ENCODE measurements around the gene WDR48. TPM values are rescaled to one million over a fixed set of nuclear protein-coding genes. Genes with fewer than 3 reads are reported as not detected.
A peak's percentile ranks its signal among the peaks of the same experiment; 100 is the strongest.

The WDR48 gene
- total RNA-seq, 4 donors from 2014 or later: 28.4 to 84.4 (median 37.0) TPM

DNA sequence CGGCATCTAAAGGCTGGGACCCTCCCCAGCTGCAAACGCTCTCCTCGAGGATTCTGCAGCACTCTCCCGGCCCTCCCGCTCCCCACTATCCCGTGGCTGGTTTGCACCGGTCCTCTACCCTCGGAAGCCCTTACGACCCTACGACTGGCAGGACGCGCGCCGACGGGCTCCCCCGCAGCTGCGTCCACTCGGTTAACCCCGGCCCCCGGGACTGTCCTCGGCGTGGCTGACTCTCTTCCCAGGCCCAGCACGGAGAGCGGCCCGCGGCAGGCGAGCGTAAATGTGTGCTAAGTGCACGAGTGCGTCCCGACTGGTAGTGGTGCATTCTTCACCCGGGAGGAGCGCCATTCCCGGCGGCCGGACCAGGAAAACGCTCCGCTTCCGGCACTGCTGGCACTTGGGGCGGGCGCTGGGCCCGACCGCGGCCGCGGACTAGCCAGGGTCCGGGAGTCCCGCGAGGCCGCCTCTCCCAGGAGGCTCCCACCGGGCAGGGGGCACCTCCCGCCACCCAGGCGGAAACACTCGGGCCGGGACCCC is 55.1 kb downstream of the WDR48 start:
- DNase-seq: peak; percentile 45 to 58
- Histone ChIP-seq H3K4me3 (peak overlapping the region; percentile 63 to 79), H3K4me1 (peaks cover 0 to 5% of the 10 kb centered on the region in 2 donors), H3K27me3 (no peaks in the 10 kb centered on the region), H3K9me3 (no peaks in the 10 kb centered on the region), H3K27ac (peak overlapping the region; percentile 82 to 92), H3K36me3 (no peaks in the 10 kb centered on the region)
- intact Hi-C loops (cut with DNase I; ENCODE audit: low total_unique reads): no loop called here
- no peak for TF ChIP-seq POLR2A (IDR thresholded peaks at IDR 0.05)
- TF ChIP-seq, protein P1, sequence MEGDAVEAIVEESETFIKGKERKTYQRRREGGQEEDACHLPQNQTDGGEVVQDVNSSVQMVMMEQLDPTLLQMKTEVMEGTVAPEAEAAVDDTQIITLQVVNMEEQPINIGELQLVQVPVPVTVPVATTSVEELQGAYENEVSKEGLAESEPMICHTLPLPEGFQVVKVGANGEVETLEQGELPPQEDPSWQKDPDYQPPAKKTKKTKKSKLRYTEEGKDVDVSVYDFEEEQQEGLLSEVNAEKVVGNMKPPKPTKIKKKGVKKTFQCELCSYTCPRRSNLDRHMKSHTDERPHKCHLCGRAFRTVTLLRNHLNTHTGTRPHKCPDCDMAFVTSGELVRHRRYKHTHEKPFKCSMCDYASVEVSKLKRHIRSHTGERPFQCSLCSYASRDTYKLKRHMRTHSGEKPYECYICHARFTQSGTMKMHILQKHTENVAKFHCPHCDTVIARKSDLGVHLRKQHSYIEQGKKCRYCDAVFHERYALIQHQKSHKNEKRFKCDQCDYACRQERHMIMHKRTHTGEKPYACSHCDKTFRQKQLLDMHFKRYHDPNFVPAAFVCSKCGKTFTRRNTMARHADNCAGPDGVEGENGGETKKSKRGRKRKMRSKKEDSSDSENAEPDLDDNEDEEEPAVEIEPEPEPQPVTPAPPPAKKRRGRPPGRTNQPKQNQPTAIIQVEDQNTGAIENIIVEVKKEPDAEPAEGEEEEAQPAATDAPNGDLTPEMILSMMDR (IDR thresholded peaks at IDR 0.05): no peak

DNA sequence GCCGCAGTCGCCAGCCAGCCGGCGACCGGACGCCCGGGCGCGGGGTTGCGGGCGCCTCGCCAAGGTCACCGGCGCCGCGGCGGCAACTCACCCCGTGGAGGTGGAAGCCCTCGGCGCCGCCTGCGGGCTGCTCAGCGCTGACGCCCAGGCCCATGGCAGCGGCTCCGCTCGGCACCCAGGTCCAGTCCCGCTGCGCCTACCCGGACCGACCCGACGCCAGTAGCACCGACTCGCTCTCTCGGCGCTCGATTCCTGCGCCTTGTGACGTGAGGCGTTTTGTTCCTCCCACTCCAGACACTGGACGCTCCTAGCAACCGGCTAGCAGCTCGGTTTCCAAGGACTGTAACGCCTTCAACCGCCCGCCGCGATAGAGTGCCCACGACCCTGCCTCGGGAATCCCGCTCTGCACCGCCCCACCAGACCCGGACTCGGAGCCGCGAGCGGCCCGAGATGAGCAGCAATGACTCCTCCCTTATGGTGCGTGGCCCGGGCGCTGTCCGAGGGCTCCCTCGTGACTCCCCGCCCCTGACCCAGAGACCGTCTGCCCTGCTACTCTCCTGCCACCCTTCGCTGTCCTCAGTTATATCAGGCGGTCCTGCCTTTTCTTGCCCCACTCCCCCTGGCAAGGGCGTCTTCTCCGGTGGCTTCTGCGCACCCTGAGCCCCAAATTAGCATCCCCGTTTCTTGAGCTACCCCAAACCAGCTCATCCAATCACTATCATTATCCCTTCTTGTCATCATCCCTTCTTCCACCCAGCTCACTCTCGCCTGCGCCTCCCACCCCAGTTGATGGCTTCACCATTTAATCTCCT is 55.8 kb downstream of the WDR48 start, which contains the start of the genes GORASP1 and TTC21A:
Gene GORASP1, minus strand, starts transcription at position 240 of the 812 bp plus-strand sequence. Its CDS starts 86 bp downstream, at position 154.
Gene TTC21A, plus strand, starts transcription at position 293 of the 812 bp plus-strand sequence. Its CDS starts 158 bp downstream, at position 451.
- no peaks in the 10 kb centered on the region for H3K36me3 ChIP-seq
- H3K4me1 ChIP-seq: peaks cover 0 to 5% of the 10 kb centered on the region in 2 donors
- no peaks in the 10 kb centered on the region for H3K9me3 ChIP-seq
- H3K27me3 ChIP-seq: no peaks in the 10 kb centered on the region
- peak within 1 kb of the TSS; percentile 63 to 79 for H3K4me3 ChIP-seq
- TF ChIP-seq, protein P1 (IDR thresholded peaks at IDR 0.05): no peak
- peak; percentile 67 to 90 for TF ChIP-seq POLR2A (IDR thresholded peaks at IDR 0.05)
- intact Hi-C loops (cut with DNase I; ENCODE audit: low total_unique reads): no loop called here
- DNase-seq: peak; percentile 90 to 91
- peak within 1 kb of the TSS; percentile 82 to 92 for H3K27ac ChIP-seq

DNA sequence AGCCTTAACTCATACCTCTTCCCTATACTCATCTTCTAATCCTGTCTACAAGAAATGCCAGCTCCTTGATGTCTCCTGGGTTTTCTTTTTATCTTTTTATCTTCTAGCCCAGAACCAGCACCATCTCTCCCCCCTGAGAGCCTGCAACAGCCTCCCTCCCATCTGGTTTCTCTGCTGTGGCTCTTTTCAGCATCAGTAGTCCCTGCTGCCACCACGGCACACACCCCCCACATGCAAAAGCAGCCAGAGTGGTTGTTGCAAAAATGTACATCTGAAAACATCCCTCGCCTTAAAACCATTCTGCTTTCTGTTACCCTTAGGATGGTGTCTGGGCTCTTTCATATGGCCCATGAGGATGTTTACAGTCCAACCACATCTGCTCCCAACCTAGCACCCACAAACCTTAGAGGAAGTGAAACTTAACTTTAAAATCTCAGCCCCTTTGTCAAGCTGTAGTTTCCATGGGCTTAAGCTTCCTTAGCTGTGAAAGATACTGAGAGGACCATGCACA is 56.4 kb downstream of the WDR48 start:
- DNase-seq: no peak
- Histone ChIP-seq H3K36me3 (no peaks in the 10 kb centered on the region), H3K9me3 (no peaks in the 10 kb centered on the region), H3K27ac (peak overlapping the region; percentile 82 to 92), H3K4me3 (peak overlapping the region; percentile 63 to 79), H3K27me3 (no peaks in the 10 kb centered on the region), H3K4me1 (peaks cover 0 to 5% of the 10 kb centered on the region in 2 donors)
- intact Hi-C loops (cut with DNase I; ENCODE audit: low total_unique reads): no loop called here
- no peak for TF ChIP-seq POLR2A (IDR thresholded peaks at IDR 0.05)
- TF ChIP-seq, protein P1 (IDR thresholded peaks at IDR 0.05): no peak

DNA sequence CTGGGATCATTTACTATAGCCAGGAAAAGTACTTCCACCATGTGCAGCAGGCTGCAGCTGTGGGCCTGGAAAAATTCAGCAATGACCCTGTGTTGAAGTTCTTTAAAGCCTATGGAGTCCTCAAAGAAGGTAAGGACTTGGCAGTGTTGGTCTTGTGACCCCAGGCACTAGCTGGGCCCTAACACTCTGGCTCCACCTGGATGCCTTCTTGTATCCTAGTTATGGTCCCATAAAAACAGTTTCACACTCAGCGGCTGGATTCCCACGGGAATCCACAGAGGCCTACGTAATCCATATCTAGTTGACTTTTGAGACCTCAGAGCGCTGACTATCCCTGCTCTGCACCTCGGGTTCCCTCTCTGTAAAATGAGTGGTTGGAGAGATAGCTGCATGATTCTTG is 57.3 kb downstream of the WDR48 start:
- no peak for DNase-seq
- H3K4me3 ChIP-seq: no peak overlapping the region
- no peaks in the 10 kb centered on the region for H3K27me3 ChIP-seq
- TF ChIP-seq, protein P1 (IDR thresholded peaks at IDR 0.05): no peak
- no peak for TF ChIP-seq POLR2A (IDR thresholded peaks at IDR 0.05)
- H3K9me3 ChIP-seq: no peaks in the 10 kb centered on the region
- peaks cover 0 to under 1% of the 10 kb centered on the region in 2 donors for H3K4me1 ChIP-seq
- H3K36me3 ChIP-seq: no peaks in the 10 kb centered on the region
- no peak overlapping the region for H3K27ac ChIP-seq
- intact Hi-C loops (cut with DNase I; ENCODE audit: low total_unique reads): no loop called here

Measured in uterus (tissue), 4 donors.